GM18502 (cell line): Measurements from ENCODE around the gene FKBP6.
A peak's percentile ranks its signal among the peaks of the same experiment; 100 is the strongest.
"Not testable (repeated sequence)": the region's sequence is repeated elsewhere in the genome, so short reads cannot be mapped to it uniquely, and the experiment has no call there.

Experiments used
- ATAC-seq: cut with Tn5 transposase; IDR thresholded peaks from one replicate; pipeline ENCODE4 v1.9.1; 2021; ENCODE audit warnings: mild to moderate bottlenecking; ENCODE audit not compliant: unreplicated experiment, poor library complexity

Gene FKBP6, protein sequence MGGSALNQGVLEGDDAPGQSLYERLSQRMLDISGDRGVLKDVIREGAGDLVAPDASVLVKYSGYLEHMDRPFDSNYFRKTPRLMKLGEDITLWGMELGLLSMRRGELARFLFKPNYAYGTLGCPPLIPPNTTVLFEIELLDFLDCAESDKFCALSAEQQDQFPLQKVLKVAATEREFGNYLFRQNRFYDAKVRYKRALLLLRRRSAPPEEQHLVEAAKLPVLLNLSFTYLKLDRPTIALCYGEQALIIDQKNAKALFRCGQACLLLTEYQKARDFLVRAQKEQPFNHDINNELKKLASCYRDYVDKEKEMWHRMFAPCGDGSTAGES

DNA sequence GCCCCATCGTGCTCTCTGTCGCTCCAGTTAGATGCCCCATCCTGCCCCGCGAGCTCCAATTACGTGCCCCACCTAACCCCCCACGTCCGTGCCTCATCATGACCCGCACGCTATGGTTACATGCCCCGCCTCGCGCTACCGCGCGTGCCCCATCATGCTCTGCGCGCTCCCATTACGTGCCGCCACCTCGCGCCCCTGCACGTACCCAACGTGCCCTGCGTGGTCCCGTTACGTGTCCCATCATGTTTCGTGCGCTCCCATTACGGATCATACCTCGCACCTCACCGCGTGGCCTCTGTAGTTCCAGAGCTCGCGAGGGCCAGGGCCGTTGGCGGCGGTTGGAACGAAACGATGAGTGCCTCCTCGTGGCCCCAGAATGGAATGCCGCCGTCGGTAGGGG is at the start of gene FKBP6, which contains the start of gene TRIM50:
Gene FKBP6, plus strand, starts transcription at position 240 of the 400 bp plus-strand sequence. CDS start 268 bp downstream, outside the sequence.
Gene TRIM50, minus strand, starts transcription at position 161 of the 400 bp plus-strand sequence. CDS start 3,295 bp downstream, outside the sequence.
- ATAC-seq = not testable (repeated sequence)

DNA sequence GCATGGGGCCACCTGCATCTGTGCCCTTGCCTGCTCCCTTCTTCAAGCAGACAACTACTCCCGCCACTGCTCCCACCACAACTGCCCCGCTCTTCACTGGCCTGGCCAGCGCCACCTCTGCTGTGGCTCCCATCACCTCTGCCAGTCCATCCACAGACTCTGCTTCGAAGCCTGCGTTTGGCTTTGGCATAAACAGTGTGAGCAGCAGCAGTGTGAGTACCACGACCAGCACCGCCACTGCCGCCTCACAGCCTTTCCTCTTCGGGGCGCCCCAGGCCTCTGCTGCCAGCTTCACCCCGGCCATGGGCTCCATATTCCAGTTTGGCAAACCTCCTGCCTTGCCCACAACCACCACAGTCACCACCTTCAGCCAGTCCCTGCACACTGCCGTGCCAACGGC is 30.7 kb upstream of the FKBP6 start:
- not testable (repeated sequence) for ATAC-seq

DNA sequence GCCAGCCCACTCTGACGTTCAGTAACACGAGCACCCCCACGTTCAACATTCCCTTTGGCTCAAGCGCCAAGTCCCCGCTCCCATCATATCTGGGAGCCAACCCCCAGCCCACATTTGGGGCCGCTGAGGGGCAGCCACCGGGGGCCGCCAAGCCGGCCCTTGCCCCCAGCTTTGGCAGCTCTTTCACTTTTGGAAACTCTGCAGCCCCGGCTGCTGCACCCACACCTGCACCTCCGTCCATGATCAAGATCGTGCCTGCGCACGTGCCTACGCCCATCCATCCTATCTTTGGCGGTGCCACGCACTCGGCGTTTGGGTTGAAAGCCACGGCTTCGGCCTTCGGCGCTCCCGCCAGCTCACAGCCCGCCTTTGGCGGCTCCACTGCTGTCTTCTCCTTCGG is 30.3 kb upstream of the FKBP6 start:
- ATAC-seq = not testable (repeated sequence)

DNA sequence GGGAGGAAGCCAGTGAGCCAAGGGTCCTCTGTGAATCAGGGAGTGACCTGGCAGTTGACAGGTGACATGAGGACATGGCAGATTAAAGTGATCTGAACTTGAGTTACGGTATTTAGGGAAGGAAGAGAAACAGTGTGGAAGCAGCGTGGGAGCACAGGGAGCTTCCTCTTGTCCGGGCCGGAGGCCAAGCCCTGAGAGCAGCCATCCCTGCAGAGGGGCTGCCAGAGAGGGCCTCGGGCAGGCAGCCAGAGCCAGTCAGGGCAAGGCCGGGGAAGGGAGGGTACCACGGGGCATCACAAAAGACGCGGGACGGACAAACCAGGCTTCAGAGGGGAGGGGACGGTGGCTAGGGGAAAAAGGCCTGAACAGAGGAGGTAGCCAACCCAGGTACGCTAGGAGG is 28.1 kb upstream of the FKBP6 start:
- ATAC-seq = not testable (repeated sequence)

DNA sequence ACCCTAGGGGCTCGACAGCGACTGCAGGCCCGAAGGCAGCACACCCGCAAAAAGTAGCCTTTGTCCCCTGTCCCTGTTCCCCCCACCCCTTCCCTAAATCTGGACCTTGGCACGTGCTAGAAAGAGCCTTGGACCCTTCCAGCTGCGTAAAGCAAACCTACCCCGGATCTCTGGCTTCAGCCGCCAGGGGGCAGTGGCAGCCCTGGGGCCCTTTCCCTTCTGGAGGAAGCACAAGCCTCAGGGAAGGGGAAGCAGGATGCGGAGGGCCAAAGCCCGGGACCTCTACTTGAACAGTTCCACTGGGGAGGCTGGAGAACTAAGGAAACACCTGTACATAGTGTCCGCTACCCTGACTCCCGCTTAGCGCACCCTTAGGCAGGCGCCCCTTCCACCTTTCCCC is 26.9 kb upstream of the FKBP6 start:
- not testable (repeated sequence) for ATAC-seq

DNA sequence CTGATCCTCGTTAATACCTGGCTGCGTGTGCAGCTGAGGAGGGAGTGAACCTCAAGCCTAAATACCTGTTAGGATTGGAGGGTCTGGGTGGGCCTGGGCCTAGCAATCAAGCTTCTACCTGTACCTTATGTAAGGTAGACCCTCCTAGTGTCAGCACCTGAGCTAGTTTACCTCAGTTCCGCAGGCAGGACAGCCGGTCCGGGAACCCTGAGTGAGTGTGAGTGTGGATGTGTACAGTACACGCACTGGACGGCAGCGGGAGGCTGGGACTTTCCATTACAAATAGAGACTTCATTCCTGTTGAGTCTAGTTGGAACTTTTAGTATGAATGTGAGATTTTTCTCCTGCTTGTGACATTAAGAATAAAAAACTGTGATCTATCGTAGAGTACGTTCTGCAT is 25.1 kb upstream of the FKBP6 start:
- ATAC-seq = not testable (repeated sequence)

DNA sequence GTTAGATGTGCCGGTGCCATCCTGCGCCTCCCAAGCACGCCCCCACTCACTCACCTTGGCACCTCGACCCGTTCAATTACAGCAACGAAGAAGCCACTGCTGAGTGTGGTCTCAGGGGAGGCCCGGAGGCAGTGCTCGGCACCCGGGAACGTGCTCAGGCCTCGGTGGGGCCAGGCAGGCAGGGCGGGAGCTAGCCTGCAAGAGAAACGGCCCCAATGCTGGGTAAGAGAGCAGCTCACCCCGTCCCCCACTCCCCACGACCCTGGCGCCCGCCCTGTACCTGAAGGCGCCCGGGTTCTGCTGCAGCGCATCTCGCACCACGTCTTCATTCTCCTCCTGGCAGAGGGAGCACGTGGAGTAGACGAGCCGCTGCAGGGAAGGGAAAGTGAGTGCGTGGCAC is 24.4 kb upstream of the FKBP6 start:
- no peak for ATAC-seq

DNA sequence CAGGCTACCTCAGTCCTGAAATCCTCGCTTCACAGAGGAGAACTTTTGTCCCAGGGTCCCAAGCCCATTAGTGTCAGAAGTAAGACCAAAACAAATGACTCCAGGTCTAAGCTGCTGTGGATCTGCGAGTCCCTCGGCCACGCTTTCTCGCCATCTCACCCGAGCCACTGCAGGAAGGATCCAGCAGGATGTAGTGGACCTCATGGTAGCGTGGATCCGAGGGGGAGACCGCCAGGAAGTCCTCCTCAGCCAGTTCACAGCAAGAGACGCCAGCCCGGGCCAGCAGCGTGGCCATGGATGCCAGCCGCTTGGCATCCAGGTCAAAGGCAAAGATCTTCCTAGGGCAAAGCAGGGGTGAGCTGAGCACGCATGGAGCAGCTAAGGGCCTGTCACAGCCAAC is 23.9 kb upstream of the FKBP6 start:
- ATAC-seq = no peak

DNA sequence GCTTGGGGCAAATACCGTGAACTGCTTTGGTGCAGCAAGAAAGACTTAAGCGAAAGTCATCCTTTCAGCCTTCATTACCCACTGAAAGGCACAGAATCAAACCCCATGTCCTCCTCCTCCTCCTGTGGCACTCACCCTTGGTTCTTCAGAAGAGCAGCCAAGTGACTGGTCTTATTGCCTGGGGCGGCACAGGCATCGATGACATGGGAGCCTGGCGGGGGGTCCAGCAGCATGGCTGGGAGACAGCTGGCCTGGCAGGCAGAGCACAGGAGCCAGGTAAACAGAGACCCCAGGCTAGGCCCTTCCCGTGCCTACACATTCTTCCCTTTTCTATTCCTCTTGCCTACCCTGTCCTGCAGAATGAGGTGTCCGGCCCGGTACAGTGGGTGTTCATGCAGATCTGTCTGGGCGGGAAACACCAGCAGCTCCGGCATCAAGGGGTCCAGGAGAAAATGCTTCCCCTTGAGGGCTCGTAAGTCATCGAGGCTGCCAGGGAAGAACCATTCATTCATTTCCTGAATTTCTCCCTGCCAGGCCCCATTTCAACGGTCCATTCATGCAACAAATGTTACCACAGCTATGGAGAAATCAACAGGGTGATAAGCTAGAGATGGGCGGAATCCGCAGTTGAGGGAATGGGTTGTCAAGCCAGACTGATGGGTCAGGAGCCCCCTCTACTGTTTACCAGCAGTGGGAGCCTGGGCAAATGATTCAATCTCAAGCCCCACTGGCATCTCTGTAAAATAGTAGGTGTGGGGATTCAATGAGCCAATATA is 23.2 kb upstream of the FKBP6 start:
- ATAC-seq = not testable (repeated sequence)

DNA sequence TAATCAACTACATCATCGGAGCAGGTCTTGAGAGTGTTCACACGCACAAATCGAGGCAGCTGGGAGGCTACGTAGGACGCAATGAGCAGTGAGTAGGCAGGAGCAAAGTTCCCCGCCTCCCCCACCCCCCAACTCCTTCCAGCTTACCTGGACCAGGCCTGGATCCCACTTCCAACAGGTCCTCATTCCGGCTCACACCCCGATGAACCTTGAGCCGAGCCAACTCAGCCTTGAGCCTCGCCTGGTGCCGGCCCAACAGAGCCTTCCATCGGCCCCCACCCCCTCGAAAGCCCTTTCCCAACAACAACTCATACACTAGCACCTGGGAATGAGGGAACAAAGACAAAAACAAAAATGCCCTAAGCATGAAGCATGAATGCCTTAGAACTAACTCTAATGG is 20.5 kb upstream of the FKBP6 start:
- ATAC-seq = no peak

DNA sequence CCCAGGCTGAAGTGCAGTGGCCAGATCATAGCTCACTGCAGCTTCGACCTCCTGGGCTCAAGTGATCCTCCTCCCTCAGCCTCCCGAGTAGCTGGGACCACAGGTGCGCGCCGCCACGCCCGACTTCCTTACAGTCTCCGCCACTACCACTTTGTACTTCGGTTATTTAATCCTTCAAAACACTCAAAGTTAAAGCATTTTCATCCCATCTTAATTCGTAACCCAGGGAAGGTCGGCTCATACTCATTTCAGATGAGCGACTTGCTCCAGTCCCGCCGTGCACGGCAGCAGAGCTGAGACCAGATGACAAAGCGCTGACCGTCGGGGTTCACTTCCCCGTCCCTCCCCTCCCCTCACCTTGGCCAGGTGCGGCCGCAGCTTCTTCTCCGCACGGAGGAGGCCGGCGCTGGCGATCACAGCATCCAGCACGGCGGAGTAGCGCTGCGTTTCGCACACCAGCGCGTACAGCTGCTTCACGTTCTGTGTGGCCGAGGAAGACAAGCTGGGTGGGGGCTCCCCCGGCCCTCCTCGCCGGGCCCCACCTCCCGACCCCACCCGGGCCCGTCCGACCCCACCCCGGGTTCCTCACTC is 19.8 kb upstream of the FKBP6 start:
- peak; percentile 51 for ATAC-seq

DNA sequence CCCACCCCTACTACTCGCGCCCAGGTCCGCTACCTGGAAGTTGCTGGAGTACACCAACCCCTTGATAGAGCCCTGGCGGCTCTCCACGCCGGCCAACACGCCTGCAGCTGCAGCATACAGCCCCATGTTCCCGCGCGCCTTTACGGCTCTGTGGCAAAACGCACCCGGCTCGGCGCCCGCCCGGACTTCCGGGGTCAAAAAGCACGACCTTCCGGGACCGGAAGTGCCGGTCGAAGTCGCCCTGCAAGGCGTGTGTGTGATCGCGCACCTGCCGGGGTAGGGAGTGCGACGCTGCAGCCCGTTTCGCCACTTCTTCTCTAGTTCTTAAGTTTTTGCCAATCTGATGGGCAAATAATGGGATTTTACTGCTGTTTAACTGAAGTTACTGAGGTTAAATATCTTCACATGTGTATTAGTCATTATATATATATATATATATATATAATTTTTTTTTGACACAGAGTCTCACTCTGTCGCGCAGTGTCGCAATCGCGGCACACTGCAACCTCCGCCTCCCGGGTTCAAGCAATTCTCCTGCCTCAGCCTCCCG is 19.2 kb upstream of the FKBP6 start, which contains the start of gene NSUN5:
Gene NSUN5, minus strand, starts transcription at position 162 of the 550 bp plus-strand sequence. Its CDS starts 36 bp downstream, at position 126.
- ATAC-seq = peak; percentile 88

DNA sequence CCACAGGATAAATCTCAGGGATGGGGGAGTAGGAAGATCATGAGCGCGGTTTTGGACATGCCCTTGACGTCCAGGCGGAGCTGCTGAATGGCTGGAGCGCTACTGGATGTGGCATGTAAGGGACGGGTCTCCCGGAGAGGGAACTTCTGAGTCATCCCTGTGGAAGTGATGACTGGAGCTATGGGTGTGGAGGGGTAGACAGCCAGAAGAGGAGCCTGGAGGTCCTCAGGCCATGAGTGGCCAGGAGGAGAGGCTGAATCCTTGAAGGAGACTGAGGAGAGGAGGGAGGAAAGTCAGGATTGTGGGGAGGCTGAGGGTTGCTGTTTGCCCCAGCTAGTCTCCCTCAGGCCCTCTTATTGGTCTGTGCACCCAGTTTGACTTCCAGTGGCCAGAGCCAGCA is 16.5 kb upstream of the FKBP6 start:
- ATAC-seq = not testable (repeated sequence)

DNA sequence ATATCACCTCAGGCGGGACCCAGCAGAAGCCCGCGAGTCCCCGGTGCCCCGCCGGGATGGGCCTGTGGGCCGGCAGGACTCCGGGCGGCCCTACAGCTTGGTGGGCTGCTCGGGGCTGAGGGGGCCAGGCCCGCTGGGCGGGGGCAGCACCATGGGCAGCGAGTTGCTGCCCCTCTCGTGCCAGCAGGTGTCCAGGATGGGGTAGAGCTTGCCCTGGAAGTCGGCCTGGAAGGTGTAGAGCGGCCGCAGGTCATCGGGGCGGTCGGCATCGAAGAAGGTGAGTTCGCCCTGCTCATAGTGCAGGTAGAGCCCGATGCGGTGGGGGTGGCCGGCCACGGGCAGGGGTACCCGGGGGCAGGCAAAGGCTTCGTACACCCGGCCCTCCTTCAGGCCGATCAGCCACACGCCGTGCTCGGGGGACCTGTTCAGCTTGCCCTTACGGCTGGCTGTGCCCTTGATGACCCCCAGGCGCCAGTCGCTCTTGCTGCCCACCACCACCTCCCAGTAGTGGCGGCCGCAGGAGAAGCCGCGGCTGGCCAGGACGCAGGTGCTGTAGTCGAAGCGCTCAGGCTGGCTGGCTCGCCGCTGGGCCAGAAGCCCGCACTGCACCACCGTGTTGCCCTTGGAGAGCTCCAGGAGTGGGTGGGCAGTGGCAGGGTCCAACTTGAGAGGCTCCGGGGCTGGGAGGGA is 15.0 kb upstream of the FKBP6 start:
- ATAC-seq = no peak

DNA sequence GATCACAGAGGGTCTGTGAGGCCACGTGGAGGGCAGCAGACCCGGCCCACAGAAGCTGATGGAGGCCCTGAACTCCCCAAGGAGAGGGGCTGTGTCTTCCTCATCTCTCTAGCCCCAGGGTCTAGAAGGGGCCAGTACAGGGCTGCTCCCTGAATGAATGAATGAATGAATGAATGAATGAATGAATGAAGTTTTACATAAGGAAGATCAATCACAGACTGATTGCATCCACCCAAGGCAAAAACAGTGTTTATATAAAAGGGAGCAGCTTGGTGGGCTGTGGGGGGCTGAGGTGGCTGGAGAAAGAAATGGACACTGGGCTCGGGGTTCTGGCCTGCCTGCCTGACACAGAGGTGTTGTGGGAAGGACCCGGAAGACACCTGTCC is 14.4 kb upstream of the FKBP6 start:
- ATAC-seq = no peak

DNA sequence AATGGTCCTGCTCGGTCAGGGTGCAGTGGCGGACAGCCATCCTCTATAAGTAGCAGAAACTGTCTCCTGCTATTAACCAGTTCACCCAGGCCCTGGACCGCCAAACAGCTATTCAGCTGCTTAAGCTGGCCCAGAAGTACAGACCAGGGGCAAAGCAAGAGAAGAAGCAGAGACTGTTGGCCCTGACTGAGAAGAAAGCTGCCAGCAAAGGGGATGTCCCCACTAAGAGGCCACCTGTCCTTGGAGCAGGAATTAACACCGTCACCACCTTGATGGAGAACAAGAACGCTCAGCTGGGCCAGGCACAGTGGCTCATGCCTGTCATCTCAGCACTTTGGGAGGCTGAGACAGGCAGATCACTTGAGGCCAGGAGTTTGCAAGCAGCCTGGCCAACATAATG is 13.7 kb upstream of the FKBP6 start:
- no peak for ATAC-seq

DNA sequence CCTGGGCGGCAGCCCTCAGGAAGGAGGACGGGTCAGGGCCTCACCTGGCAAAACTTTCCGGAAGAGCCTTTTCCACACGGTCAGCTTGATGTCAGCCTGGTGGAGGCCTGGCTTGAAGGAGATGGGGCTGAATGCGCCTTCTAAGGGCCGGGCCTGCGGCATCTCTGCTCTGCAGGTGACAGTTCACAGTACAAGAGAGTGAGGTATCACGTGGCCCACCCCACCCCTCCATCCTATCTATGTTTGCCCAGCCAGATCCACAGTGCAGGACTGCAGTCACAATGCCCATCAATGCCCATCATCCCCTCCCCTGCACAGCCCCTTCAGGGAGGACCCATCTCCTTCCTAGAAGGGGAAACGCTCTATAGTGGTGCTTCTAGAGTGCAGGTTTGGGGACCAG is 11.4 kb upstream of the FKBP6 start:
- ATAC-seq = no peak

DNA sequence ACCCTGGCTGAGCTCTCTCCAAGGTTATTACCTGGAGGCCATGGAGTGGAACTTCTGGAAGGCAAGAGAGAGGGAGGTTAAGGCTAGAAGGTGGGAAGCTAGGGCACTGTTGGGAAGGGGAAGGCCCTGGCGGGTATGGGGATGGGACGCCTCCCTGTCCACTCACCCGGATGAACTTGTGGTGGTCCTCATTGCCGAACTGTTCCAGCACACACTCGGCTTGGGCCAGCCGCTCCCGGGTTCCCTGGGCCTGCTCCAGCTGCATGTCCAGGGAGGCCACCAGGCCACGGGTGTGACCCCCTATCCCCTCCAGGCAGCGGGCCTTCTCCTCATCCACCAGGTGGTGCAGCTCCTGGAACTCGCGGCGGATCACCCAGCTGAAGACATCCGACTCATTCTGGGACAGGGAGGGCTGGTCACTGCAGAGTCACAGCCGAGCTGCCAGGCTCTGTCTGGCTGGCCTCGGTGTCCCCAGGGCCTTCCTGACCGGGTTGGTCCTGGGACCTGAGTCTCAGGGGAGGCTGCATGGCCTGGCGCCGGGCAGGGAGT is 9.2 kb upstream of the FKBP6 start:
- not testable (repeated sequence) for ATAC-seq

DNA sequence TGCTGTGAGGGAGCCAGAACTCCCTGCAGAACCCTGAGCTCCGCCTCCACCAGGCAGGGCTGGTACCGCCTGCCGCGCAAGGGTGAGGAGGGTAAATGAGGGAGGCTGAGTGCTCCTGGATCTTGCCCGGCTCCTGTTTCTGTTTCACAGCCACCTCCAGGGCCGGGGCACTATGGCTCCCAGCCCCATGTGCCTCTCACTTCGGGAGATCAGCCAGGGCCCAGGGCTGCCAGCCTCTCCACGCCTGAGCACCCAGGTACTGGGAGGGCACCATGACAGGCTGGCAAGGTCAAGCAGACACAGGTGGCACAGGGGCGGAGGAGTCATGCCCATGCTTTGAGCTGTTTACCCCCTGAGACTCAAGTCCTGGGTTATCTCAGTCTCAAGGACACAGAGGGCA is 8.4 kb upstream of the FKBP6 start:
- ATAC-seq = not testable (repeated sequence)

DNA sequence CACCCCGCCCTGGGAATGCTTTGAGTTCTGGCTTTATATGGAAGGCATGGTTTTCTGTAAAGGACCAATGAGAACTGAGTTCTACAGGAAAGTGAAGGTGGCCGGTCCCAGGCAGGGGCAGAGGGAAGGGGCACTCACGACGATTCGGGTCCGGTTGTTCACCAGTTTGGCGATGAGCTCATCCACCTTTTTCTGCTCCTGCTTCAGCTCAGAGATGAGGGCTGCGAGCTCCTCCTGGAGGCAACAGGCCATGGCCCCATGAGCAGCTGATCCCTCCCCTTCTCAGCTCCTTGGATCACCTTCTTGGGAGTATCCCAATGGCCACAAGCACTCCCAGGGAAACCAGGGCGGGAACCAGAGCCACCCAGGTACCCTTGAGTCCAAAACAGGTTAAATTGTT is 8.0 kb upstream of the FKBP6 start:
- not testable (repeated sequence) for ATAC-seq
